Activated CD8-positive, alpha-beta memory T cell treated with anti-CD3 and anti-CD28 coated beads, Interleukin-2, amount 10 ng/mL, durations not matched to agents 7 days and 5 days (primary cell): ENCODE measurements around the gene EFCAB5. TPM values are rescaled to one million over a fixed set of nuclear protein-coding genes. Genes with fewer than 3 reads are reported as not detected.

ENCODE experiments used
- microRNA-seq: library from miRNA; unstranded; fragments of <30 nt; microRNA quantifications from one replicate; pipeline ENCODE4 v1.2.0, GENCODE V29; 2022
- total RNA-seq, 2 experiments: library from RNA; stranded (reverse); gene quantifications; one replicate each; pipeline ENCODE4 v1.2.3, GENCODE V29; 2021

EFCAB5 gene
- total RNA-seq, 2 experiments from 2014 or later = 0.70 to 1.6 TPM

Small RNA genes within 50 kb of the gene (microRNA-seq; reads per million reads assigned to microRNA genes)
- gene MIR423 = not detected

Other genes starting within 250 kb of the EFCAB5 start
- 10 to 100 TPM; 41.0 to 62.9 TPM for gene SSH2, start 11.4 kb upstream of the EFCAB5 start, total RNA-seq
- 10 to 100 TPM; 24.0 to 30.9 TPM for gene NSRP1, start 175.2 kb downstream of the EFCAB5 start, total RNA-seq